GM19455 (cell line): ENCODE results near the gene CPNE1.
A peak's percentile ranks its signal among the peaks of the same experiment; 100 is the strongest.
"Not testable (repeated sequence)": the region's sequence is repeated elsewhere in the genome, so short reads cannot be mapped to it uniquely, and the experiment has no call there.

Experiments
- ATAC-seq: cut with Tn5 transposase; IDR thresholded peaks from one replicate; pipeline ENCODE4 v1.9.1; 2021; ENCODE audit not compliant: unreplicated experiment

Gene CPNE1

GRCh38 chr20:35664466-35665206 is at the start of gene CPNE1, which contains the start of gene RBM12:
Gene CPNE1, minus strand, starts transcription at chr20:35664900. Its CDS starts 31,977 bp downstream, at chr20:35632923.
Gene RBM12, minus strand, starts transcription at chr20:35664900. Its CDS starts 9,578 bp downstream, at chr20:35655322.
- peak; percentile 75 for ATAC-seq

DNA sequence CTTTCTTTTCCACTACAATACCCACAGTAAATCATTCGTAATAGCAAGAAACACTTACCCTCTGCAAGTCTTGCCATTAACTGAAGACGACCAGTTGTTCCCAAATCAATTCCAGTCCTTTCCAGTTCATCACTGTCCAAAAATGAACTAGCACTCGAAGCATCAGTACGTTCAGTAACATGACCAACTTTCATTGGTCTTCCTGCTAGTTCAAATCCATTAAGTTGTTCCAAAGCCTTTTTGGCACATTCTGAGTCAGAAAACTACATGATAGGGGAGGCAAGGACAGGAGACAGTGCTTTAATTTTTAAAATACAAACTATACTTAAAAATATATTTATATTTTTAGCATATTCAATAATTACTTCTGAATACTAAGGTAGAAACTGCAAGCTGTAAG is 49.4 kb upstream of the CPNE1 start:
- no peak for ATAC-seq

- not testable (repeated sequence) for ATAC-seq
Measured at GRCh38 chr20:35713120-35713519, 48.4 kb upstream of the CPNE1 start.

DNA sequence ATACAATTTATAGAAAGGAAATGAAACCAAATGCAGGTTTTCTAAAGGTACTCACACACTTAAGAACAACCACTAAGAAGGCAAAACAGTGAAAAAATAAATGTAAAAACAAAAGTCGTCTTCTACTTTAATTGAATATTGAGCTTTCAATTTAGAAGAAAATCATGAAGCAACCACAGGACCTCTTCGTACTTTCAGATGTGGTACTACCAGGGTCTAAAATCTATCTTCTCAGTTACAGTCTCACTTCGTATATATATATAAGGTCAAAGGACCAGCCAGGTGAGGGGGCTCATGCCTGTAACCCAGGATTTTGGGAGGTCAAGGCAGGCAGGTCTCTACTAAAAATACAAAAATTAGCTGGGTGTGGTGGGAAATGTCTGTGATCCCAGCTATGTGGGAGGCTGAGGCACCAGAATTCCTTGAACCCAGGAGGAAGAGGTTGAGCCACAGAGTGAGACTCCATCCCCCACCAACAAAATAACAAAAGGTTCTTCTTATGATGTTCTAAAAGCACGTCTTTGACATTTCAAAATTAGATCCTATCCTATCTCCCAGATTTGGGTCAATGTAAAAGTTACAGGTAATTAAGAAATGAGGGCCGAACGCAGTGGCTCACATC is 47.0 kb upstream of the CPNE1 start:
- ATAC-seq, result no peak

- no peak for ATAC-seq
Measured at GRCh38 chr20:35710884-35711587, 46.3 kb upstream of the CPNE1 start.

GRCh38 chr20:35710039-35710438 is 45.3 kb upstream of the CPNE1 start:
- ATAC-seq, result no peak

- ATAC-seq, result no peak
Measured at GRCh38 chr20:35709259-35709658, 44.6 kb upstream of the CPNE1 start.

GRCh38 chr20:35708502-35708901 is 43.8 kb upstream of the CPNE1 start:
- ATAC-seq, result no peak

- not testable (repeated sequence) for ATAC-seq
Measured at GRCh38 chr20:35706591-35707529, 42.2 kb upstream of the CPNE1 start.

DNA sequence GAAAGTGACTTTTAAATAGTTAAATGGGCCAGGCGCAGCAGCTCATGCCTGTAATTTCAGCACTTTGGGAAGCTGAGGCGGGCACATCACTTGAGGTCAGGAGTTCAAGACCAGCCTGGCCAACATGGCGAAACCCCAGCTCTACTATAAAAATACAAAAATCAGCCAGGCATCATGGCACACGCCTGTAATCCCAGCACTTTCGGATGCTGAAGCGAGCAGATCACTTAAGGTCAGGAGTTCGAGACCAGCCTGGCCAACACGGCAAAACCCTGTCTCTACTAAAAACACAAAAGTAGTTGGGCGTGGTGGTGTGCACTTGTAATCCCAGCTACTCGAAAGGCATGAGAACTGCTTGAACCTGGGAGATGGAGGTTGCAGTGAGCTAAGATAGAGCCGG is 41.2 kb upstream of the CPNE1 start:
- ATAC-seq, result not testable (repeated sequence)

DNA sequence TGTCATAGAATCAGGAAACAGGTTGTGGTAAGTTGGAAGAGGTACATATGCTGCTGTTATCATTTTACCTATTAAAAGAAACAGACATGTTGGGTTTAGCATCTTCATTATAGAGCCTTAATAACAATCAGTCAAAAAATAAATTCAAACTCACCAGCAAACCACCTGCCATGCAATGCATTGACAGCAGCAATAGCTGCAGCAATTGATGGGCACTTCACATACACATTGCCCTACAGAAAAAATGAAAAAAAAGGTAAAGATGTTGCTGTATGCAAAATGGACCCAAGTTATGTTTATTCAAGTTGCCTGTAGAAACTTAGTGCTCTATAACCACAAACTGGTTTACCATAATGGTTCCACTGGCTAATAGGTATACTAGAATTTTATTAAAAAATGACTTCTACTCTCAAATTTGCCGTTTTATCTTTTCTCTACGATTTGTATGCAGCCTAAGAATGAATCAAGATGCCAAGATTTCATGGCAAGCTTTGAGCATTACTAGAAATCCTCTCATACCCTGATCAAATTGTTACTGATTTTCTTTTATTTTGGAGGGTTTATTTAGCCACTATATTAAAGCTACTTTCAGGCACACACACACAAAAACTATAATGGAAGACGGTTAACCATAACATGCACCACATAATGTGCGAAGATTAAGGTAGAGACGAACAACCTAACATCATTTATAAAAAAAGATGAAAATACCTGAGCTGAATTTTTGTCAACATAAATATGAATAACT is 40.0 kb upstream of the CPNE1 start:
- ATAC-seq, result no peak

GRCh38 chr20:35702824-35703695 is 38.4 kb upstream of the CPNE1 start:
- no peak for ATAC-seq

- no peak for ATAC-seq
Measured at GRCh38 chr20:35702051-35702823, 37.5 kb upstream of the CPNE1 start.

DNA sequence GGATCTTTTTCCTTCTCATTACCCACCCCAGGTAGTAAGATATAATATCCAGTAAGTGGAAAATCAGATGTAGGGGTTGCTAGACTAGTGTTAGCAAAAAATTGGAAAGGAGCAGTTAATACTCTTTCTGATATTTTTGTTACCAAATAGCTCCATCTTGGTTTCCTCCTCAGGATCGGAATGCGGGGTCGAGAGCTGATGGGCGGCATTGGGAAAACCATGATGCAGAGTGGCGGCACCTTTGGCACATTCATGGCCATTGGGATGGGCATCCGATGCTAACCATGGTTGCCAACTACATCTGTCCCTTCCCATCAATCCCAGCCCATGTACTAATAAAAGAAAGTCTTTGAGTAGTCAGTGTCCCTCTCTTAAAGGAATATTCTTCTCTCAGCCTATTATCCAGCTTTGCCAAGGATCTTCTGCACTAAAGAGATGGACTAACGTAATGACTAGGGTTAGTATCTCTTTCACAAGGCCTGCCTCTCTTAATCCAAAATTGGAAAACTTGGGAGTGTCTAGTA is 36.0 kb upstream of the CPNE1 start:
- ATAC-seq, result no peak

- no peak for ATAC-seq
Measured at GRCh38 chr20:35699957-35700624, 35.4 kb upstream of the CPNE1 start.

DNA sequence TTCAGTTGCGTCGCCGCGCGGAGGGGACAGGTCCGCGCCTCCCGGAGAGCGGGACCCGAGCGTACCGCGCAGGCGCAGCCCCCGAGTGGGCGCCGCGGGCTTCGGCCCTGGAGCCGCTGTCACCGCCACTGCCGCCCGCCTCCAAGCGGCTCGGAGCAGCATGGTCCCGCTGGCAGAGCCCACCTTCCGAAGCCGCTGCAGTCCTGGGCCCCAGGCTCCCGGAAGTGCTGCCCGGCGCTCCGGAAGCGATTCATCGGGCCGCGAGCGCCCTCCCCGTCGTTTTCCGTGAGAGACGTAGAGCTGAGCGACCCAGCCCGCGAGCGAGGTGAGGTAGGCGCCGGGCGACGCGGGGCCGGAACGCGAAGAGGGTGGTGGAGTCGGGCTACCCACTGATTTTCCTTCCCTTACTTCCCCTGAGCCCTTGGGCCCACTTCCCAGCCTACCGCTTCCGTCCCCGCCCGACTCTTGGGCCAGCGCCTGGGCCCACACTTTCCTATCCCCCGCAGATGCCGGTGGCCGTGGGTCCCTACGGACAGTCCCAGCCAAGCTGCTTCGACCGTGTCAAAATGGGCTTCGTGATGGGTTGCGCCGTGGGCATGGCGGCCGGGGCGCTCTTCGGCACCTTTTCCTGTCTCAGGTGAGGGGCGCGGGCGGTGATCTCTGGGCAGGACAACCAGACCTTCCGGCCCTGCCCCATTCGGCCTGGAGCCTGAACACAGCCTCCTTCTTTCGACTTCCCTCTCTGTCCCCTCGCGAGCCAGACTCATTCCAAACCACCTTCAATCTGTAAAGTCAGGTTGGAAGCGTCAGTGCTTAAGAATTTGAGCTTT is 34.6 kb upstream of the CPNE1 start, which contains the start of the genes NFS1 and ROMO1:
NFS1 (minus strand) TSS at position 226 of the 830 bp plus-strand sequence; CDS start at position 162, 64 bp downstream.
ROMO1 (plus strand) TSS at position 279 of the 830 bp plus-strand sequence; CDS start at position 507, 228 bp downstream.
- ATAC-seq, result peak; percentile 80
